Suprapubic skin (tissue), 4 donors: ENCODE measurements around the gene GADD45G.

Experiments used
- CTCF ChIP-seq, 2 donors: fragments of 200-600 bp in 1 of 2; fragments of 450-650 bp in 1 of 2; sonication (generic) in 1 of 2; IDR thresholded peaks; one replicate each; pipeline ENCODE4 v1.5.1; 2016 to 2019; ENCODE audit warnings: antibody characterized with exemption in 2 of 2, mild to moderate bottlenecking in 1 of 2, moderate library complexity in 1 of 2
- EP300 ChIP-seq: sonication (generic); formaldehyde crosslinking; IDR thresholded peaks from one replicate; pipeline ENCODE4 v1.6.1; 2017; ENCODE audit warnings: antibody characterized with exemption
- POLR2A ChIP-seq, 2 donors: fragments of 450-650 bp; IDR thresholded peaks; one replicate each; pipeline ENCODE4 v1.6.1; 2017; ENCODE audit warnings: antibody characterized with exemption in 2 of 2, mild to moderate bottlenecking in 2 of 2, moderate library complexity in 2 of 2
- POLR2AphosphoS5 ChIP-seq, 3 donors: sonication (generic); formaldehyde crosslinking; IDR thresholded peaks; one replicate each; pipeline ENCODE4 v1.6.1; 2017; ENCODE audit warnings: antibody characterized with exemption in 3 of 3

GRCh38 chr9:89555036-89555415 is 49.8 kb upstream of the GADD45G start:
- no peak for TF ChIP-seq CTCF (IDR thresholded peaks at IDR 0.05)
- no peak for TF ChIP-seq POLR2AphosphoS5 (IDR thresholded peaks at IDR 0.05)
- TF ChIP-seq EP300 = no peak
- TF ChIP-seq POLR2A (IDR thresholded peaks at IDR 0.05) = no peak
